Peyer's patch (tissue), 4 donors: ENCODE results near the gene NOP56. TPM values are rescaled to one million over a fixed set of nuclear protein-coding genes. Genes with fewer than 3 reads are reported as not detected.
A peak's percentile ranks its signal among the peaks of the same experiment; 100 is the strongest.

Experiments used
- DNase-seq, 3 donors: peaks; one replicate each; pipeline ENCODE4 v3.0.0-alpha.2; 2017 to 2019
- H3K27ac ChIP-seq, 4 donors: fragments of 200-600 bp; sonication (generic); one replicate each; pipeline ENCODE4 v1.5.1; 2016 to 2019
- H3K27me3 ChIP-seq, 2 donors: fragments of 200-600 bp; sonication (generic); one replicate each; pipeline ENCODE4 v1.5.1; 2019
- H3K36me3 ChIP-seq, 3 donors: fragments of 200-600 bp; sonication (generic); one replicate each; pipeline ENCODE4 v1.5.1; 2016 to 2019
- H3K4me1 ChIP-seq, 4 donors: fragments of 200-600 bp; sonication (generic); one replicate each; pipeline ENCODE4 v1.5.1; 2016 to 2019
- H3K4me3 ChIP-seq, 4 donors: fragments of 200-600 bp; sonication (generic); 1 replicate in 3 of 4; 2 replicates in 1 of 4; pipeline ENCODE4 v1.5.1; 2016 to 2019; ENCODE audit warnings: mild to moderate bottlenecking in 1 of 4
- H3K9me3 ChIP-seq, 4 donors: fragments of 200-600 bp; sonication (generic); one replicate each; pipeline ENCODE4 v1.5.1; 2016 to 2019; ENCODE audit warnings: mild to moderate bottlenecking in 1 of 4
- POLR2A ChIP-seq, 2 donors: fragments of 450-650 bp; IDR thresholded peaks; one replicate each; pipeline ENCODE4 v1.5.1; 2017; ENCODE audit warnings: antibody characterized with exemption in 2 of 2, mild to moderate bottlenecking in 2 of 2, moderate library complexity in 2 of 2
- total RNA-seq, 4 donors: library from RNA; depleted of rRNA; stranded (reverse); fragments of >200 nt; gene quantifications; one replicate each; pipeline ENCODE4 v1.1.0, GENCODE V29; 2016
- TF ChIP-seq, protein P1 (sequence below), 6 experiments: fragments of 450-650 bp in 4 of 6; fragments of 200-600 bp in 2 of 6; sonication (generic) in 1 of 6; IDR thresholded peaks; one replicate each; pipeline ENCODE4 v1.5.1; 2017 to 2019; ENCODE audit warnings: antibody characterized with exemption in 6 of 6, mild to moderate bottlenecking in 3 of 6, moderate library complexity in 1 of 6

NOP56 gene
- total RNA-seq, 4 donors from 2014 or later: 53.8 to 289 (median 94.2) TPM

DNA sequence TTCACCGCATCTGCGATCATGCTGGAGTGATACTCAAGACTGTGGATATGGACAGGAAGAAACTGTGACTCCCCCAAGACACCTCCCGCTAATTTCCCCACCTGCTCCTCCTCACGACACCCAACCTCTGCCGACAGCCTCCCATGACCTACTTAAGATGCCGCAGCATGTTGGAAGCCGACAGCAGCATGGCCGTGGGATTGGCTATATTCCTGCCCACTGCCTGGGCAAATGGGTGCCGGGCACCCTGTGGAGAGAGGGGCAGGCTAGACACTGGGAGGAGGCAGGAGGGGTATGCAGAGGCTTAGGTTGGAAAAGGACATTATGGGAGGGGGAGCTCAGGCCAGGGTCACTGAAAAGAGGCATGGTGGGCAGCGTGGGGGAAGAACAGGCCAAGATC, 7.1 kb downstream of the NOP56 start:
- no peak overlapping the region for H3K4me3 ChIP-seq
- no peak overlapping the region for H3K27ac ChIP-seq
- H3K27me3 ChIP-seq: no peaks in the 10 kb centered on the region
- DNase-seq: no peak
- peaks cover 0 to 81% (median 0%) of the 10 kb centered on the region in 3 donors for H3K36me3 ChIP-seq
- no peak for TF ChIP-seq POLR2A (IDR thresholded peaks at IDR 0.05)
- TF ChIP-seq, protein P1, sequence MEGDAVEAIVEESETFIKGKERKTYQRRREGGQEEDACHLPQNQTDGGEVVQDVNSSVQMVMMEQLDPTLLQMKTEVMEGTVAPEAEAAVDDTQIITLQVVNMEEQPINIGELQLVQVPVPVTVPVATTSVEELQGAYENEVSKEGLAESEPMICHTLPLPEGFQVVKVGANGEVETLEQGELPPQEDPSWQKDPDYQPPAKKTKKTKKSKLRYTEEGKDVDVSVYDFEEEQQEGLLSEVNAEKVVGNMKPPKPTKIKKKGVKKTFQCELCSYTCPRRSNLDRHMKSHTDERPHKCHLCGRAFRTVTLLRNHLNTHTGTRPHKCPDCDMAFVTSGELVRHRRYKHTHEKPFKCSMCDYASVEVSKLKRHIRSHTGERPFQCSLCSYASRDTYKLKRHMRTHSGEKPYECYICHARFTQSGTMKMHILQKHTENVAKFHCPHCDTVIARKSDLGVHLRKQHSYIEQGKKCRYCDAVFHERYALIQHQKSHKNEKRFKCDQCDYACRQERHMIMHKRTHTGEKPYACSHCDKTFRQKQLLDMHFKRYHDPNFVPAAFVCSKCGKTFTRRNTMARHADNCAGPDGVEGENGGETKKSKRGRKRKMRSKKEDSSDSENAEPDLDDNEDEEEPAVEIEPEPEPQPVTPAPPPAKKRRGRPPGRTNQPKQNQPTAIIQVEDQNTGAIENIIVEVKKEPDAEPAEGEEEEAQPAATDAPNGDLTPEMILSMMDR (IDR thresholded peaks at IDR 0.05): no peak
- H3K4me1 ChIP-seq: peaks cover 0 to 16% (median 5%) of the 10 kb centered on the region in 4 donors
- no peaks in the 10 kb centered on the region for H3K9me3 ChIP-seq

DNA sequence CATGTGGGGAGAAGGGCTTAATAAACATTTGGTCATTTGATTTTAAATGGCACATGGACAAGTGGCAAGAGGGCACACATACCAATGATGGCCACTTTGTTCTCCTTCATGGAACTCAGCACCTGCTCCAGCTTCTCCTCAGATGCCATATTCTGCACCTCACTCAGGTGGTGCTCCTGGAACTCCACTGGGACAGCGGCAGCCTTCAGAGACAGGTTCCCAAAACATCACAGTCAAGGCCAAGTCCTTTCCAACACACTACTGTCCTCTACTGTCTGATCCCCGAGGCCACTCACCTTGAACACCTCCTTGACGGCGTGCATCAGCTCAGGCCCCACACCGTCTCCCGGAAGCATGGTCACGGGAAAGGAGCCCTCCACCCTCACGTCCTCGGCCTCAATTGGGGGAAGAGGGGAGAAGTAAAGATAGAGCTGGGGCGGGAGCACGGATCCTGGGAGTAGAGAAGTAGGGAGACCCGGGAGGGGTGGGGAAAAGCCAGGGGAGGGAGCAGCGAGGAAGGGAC, 11.0 kb downstream of the NOP56 start:
- H3K27ac ChIP-seq: peak overlapping the region; percentile 73 to 92 (median 82)
- H3K36me3 ChIP-seq: peaks cover 0 to 42% (median 0%) of the 10 kb centered on the region in 3 donors
- no peak for TF ChIP-seq POLR2A (IDR thresholded peaks at IDR 0.05)
- TF ChIP-seq, protein P1 (IDR thresholded peaks at IDR 0.05): no peak
- no peak for DNase-seq
- H3K4me3 ChIP-seq: peak overlapping the region; percentile 73 to 91 (median 84)
- no peaks in the 10 kb centered on the region for H3K9me3 ChIP-seq
- no peaks in the 10 kb centered on the region for H3K27me3 ChIP-seq
- H3K4me1 ChIP-seq: peaks cover 0 to 11% (median 6%) of the 10 kb centered on the region in 4 donors

DNA sequence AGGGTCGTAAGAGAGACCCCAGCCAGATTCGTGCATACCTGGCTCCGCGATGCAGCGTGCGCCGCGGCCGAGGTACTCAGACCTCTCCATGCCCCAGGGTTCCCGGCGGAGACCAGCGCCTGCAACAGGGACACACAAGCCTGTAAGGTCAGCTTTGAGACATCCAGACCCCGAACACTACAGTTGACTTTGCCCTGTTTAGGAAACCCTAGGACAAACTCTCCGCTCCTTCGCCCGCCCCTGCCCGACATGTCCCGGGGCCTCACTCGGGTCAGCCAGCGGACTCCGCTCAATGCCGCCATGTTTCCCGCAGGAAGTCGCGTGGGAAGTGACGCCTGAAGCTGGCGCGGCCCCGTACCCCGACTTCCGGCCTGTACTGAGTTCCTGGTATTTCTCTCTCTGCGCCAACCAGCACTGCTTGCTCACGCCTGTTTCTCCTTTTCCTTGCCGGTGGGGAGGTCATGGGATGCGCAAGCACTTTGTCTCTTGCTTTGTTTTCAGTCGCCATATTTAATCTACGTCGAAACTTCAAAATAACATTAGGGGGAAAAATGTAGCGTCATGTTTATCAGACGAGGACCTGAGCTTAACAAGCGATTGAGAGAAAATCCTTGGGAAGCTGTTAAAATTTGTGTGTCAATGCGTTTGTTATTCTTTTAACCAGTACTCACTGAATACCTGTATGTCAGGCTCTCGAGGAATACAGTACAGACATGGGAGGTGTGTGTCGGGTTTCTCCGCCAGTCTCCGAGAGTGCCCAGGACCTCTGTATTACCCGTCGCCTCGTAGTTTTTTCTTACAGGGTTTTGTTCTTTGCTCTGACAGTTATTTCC, 11.7 kb downstream of the NOP56 start, which contains the start of gene IDH3B:
IDH3B (minus strand) TSS at position 330 of the 833 bp plus-strand sequence; CDS start at position 302, 28 bp downstream.
- Histone ChIP-seq H3K27me3 (no peaks in the 10 kb centered on the region), H3K36me3 (peaks cover 0 to 36% (median 0%) of the 10 kb centered on the region in 3 donors), H3K4me1 (peaks cover 0 to 11% (median 6%) of the 10 kb centered on the region in 4 donors), H3K27ac (peak within 1 kb of the TSS; percentile 73 to 92 (median 82)), H3K4me3 (peak within 1 kb of the TSS; percentile 73 to 91 (median 84)), H3K9me3 (no peaks in the 10 kb centered on the region)
- peak; percentile 89 to 97 (median 94) for DNase-seq
- TF ChIP-seq, protein P1 (IDR thresholded peaks at IDR 0.05): no peak
- peak; percentile 77 to 85 for TF ChIP-seq POLR2A (IDR thresholded peaks at IDR 0.05)

DNA sequence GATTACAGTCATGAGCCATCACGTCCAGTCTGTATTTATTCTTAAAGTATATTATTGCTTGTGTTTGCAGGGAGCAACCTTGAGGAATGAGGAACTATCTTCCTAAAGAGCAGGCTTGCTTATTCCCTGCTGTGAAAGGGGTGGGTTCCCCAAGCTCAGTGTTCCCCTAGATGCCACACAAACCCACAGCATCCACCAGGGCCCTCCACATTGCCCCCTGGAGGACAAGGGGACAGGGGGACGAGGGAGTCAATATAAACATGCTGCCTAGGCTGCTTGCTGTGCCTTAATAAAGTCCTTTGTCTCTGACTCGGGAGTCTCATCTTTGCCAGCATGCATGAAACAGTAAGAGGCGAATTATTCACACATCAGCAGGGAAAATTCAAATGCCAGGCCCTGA, 19.5 kb downstream of the NOP56 start:
- H3K4me3 ChIP-seq: no peak overlapping the region
- no peak for DNase-seq
- no peaks in the 10 kb centered on the region for H3K36me3 ChIP-seq
- TF ChIP-seq, protein P1 (IDR thresholded peaks at IDR 0.05): no peak
- no peak for TF ChIP-seq POLR2A (IDR thresholded peaks at IDR 0.05)
- H3K27ac ChIP-seq: no peak overlapping the region
- H3K9me3 ChIP-seq: no peaks in the 10 kb centered on the region
- no peaks in the 10 kb centered on the region for H3K4me1 ChIP-seq
- H3K27me3 ChIP-seq: no peaks in the 10 kb centered on the region

DNA sequence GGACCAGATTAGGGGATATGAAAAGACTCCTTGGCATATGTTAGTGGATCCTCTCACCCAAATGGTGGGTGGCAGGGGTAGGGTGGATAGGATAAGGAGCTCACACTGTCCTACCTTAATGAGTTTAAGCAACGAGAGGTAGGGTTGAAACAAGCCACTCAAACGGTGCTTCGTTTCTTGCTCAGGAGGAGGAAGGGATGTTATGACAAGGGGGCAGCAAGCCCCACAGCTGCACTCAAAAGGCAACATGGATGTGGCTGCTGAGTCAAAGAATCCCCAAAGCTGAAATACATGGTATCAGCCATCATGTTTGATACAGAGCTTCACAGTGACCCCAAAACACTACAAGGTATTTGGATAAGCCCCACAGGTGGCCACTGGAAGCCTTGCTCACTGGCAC, 20.0 kb downstream of the NOP56 start:
- TF ChIP-seq, protein P1 (IDR thresholded peaks at IDR 0.05): no peak
- TF ChIP-seq POLR2A (IDR thresholded peaks at IDR 0.05): no peak
- Histone ChIP-seq H3K27me3 (no peaks in the 10 kb centered on the region), H3K4me3 (no peak overlapping the region), H3K36me3 (no peaks in the 10 kb centered on the region), H3K27ac (no peak overlapping the region), H3K9me3 (no peaks in the 10 kb centered on the region), H3K4me1 (no peaks in the 10 kb centered on the region)
- no peak for DNase-seq
